Naive thymus-derived CD4-positive, alpha-beta T cell (primary cell): ENCODE measurements around the gene MRPL34. TPM values are rescaled to one million over a fixed set of nuclear protein-coding genes. Genes with fewer than 3 reads are reported as not detected.

Experiments
- ATAC-seq: fragments of 150-1000 bp; cut with Tn5 transposase; 2 replicates; pipeline ENCODE4 v1.10.0; 2021; ENCODE audit warnings: mild to moderate bottlenecking, moderate library complexity
- CTCF ChIA-PET: fragments of 350-600 bp; sonication (Branson Sonifier 250); formaldehyde crosslinking; loops from one replicate; lab custom pipeline; 2021; ENCODE audit warnings: antibody characterized with exemption; lab: Charles Lee
- POLR2A ChIA-PET: fragments of 350-600 bp; sonication (Branson Sonifier 250); formaldehyde crosslinking; loops from one replicate; lab custom pipeline; 2021; ENCODE audit warnings: antibody characterized with exemption, inconsistent platforms; lab: Charles Lee
- DNase-seq, 9 donors: peaks; one replicate each; pipeline versions ENCODE4 v3.0.0 to v3.0.0-alpha.2; 2020 to 2022; ENCODE audit warnings: mixed read lengths in 1 of 9
- H3K27ac ChIP-seq: one replicate; pipeline ENCODE4 v1.7.0; 2013; ENCODE audit warnings: mild to moderate bottlenecking, low read depth, low read length, moderate library complexity
- H3K27me3 ChIP-seq, 2 donors: one replicate each; pipeline ENCODE4 v1.7.0; 2013; ENCODE audit warnings: low read length in 2 of 2, mild to moderate bottlenecking in 2 of 2, moderate library complexity in 2 of 2; ENCODE audit not compliant: control insufficient read depth in 2 of 2, insufficient read depth in 2 of 2
- H3K36me3 ChIP-seq, 3 experiments: 1 replicate in 2 of 3; 2 replicates in 1 of 3; pipeline ENCODE4 v1.7.0; 2013; ENCODE audit warnings: low read length in 3 of 3, mild to moderate bottlenecking in 3 of 3, moderate library complexity in 1 of 3; ENCODE audit not compliant: insufficient read depth in 3 of 3, control insufficient read depth in 2 of 3
- H3K4me1 ChIP-seq, 2 donors: one replicate each; pipeline ENCODE4 v1.7.0; 2013; ENCODE audit warnings: low read length in 2 of 2, mild to moderate bottlenecking in 2 of 2, moderate library complexity in 1 of 2; ENCODE audit not compliant: control insufficient read depth in 2 of 2, insufficient read depth in 2 of 2
- H3K4me3 ChIP-seq: 2 replicates; pipeline ENCODE4 v1.7.0; 2013; ENCODE audit warnings: mild to moderate bottlenecking, low read length
- H3K9me3 ChIP-seq, 3 experiments: 1 replicate in 2 of 3; 2 replicates in 1 of 3; pipeline ENCODE4 v1.7.0; 2013; ENCODE audit warnings: low read length in 3 of 3; ENCODE audit not compliant: control insufficient read depth in 2 of 3
- H3K27ac Mint-ChIP-seq, 9 donors: one replicate each; pipeline ENCODE4 v1.8.0; 2020 to 2022; ENCODE audit warnings: mixed read lengths in 9 of 9, mild to moderate bottlenecking in 8 of 9, moderate library complexity in 5 of 9, inconsistent platforms in 2 of 9
- H3K27me3 Mint-ChIP-seq, 5 donors: one replicate each; pipeline ENCODE4 v1.8.0; 2021 to 2022; ENCODE audit warnings: mixed read lengths in 5 of 5, mild to moderate bottlenecking in 1 of 5
- H3K36me3 Mint-ChIP-seq, 5 donors: one replicate each; pipeline ENCODE4 v1.8.0; 2020 to 2022; ENCODE audit warnings: mixed read lengths in 5 of 5, mild to moderate bottlenecking in 3 of 5, inconsistent platforms in 1 of 5
- H3K4me1 Mint-ChIP-seq, 7 donors: one replicate each; pipeline ENCODE4 v1.8.0; 2020 to 2022; ENCODE audit warnings: mixed read lengths in 7 of 7, mild to moderate bottlenecking in 3 of 7, inconsistent platforms in 1 of 7
- H3K4me3 Mint-ChIP-seq, 10 donors: one replicate each; pipeline ENCODE4 v1.8.0; 2020 to 2022; ENCODE audit warnings: mild to moderate bottlenecking in 10 of 10, mixed read lengths in 10 of 10, moderate library complexity in 6 of 10, inconsistent platforms in 2 of 10
- H3K9me3 Mint-ChIP-seq, 11 donors: one replicate each; pipeline ENCODE4 v1.8.0; 2020 to 2022; ENCODE audit warnings: mixed read lengths in 11 of 11, mild to moderate bottlenecking in 4 of 11, inconsistent platforms in 1 of 11, moderate library complexity in 1 of 11
- intact Hi-C, 2 donors: fragments of 100-400 bp; cut with micrococcal nuclease; formaldehyde crosslinking; loops; one replicate each; pipeline ENCODE4 v1.15.1; 2023
- polyA plus RNA-seq, 2 donors: library from polyadenylated mRNA; unstranded; fragments of 300-500 nt; fragmentation: Illumina TruSeq; gene quantifications; one replicate each; pipeline ENCODE4 v1.2.3, GENCODE V29; 2021
- total RNA-seq, 6 experiments: library from RNA in 5 of 6; stranded (reverse) in 5 of 6; gene quantifications; 1 replicate in 5 of 6; 2 replicates in 1 of 6; pipeline ENCODE4 v1.2.3 and lab custom pipeline; 2021 to 2026

The MRPL34 gene
- total and polyA plus RNA-seq, 7 experiments from 2014 or later, result 37.0 to 217 (median 74.1) TPM

- Histone ChIP-seq H3K4me3 (no peak overlapping the region), H3K9me3 (no peaks in the 10 kb centered on the region), H3K4me1 (no peaks in the 10 kb centered on the region), H3K27ac (no peak overlapping the region), H3K27me3 (no peaks in the 10 kb centered on the region), H3K36me3 (peaks cover 0 to 43% (median 7%) of the 10 kb centered on the region in 3 experiments)
- peaks cover 0 to 1% (median 0%) of the 10 kb centered on the region in 11 donors for H3K9me3 Mint-ChIP-seq
- intact Hi-C loops, result no loop called here
- peaks cover 4 to 11% (median 8%) of the 10 kb centered on the region in 7 donors for H3K4me1 Mint-ChIP-seq
- no peak for ATAC-seq
- peaks cover 0 to 8% (median 0%) of the 10 kb centered on the region in 5 donors for H3K36me3 Mint-ChIP-seq
- no peak for DNase-seq
- peak overlapping the region in 8 of 10 donors; percentile 23 to 75 (median 48) for H3K4me3 Mint-ChIP-seq
- ChIA-PET CTCF (no interaction called here), POLR2A (interaction anchor here (6.6 kb wide), 1 partner anchor 15 kb away, joined by 36 read pairs; the partner anchor contains the start of gene DDA1)
- no peaks in the 10 kb centered on the region for H3K27me3 Mint-ChIP-seq
- peak overlapping the region in 2 of 9 donors; percentile 45 to 51 for H3K27ac Mint-ChIP-seq
Observed at GRCh38 chr19:17323300-17323963, 17.8 kb downstream of the MRPL34 start.

DNA sequence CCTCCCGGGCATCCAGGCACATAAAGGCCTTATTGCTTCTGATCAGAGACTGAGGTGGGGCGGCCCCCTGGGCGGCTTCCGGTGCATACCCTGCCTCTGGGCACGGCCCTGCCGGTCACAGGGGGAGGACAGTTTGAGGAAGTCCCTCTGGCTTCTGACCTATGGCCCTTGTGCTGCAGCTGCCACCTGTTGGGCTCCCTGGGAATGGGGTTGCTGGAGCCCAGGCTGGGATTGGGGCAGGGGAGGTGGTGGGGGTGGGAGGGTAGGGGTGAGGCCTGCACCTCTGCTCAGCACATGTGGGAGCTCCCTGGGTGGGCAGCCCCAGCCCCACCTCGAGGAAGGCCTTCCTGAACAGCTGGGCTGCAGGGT lies 18.3 kb downstream of the MRPL34 start:
- Histone ChIP-seq H3K4me1 (no peaks in the 10 kb centered on the region), H3K9me3 (no peaks in the 10 kb centered on the region), H3K27me3 (no peaks in the 10 kb centered on the region), H3K27ac (no peak overlapping the region), H3K36me3 (peaks cover 0 to 39% (median 7%) of the 10 kb centered on the region in 3 experiments), H3K4me3 (no peak overlapping the region)
- intact Hi-C loops, result no loop called here
- no peak for DNase-seq
- no peak for ATAC-seq
- H3K4me1 Mint-ChIP-seq, result peaks cover 4 to 11% (median 8%) of the 10 kb centered on the region in 7 donors
- H3K4me3 Mint-ChIP-seq, result peak overlapping the region in 1 of 10 donors; percentile 57
- H3K9me3 Mint-ChIP-seq, result peaks cover 0 to 1% (median 0%) of the 10 kb centered on the region in 11 donors
- peaks cover 0 to 8% (median 0%) of the 10 kb centered on the region in 5 donors for H3K36me3 Mint-ChIP-seq
- H3K27me3 Mint-ChIP-seq, result no peaks in the 10 kb centered on the region
- CTCF ChIA-PET, result interaction anchor here (1.0 kb wide), 1 partner anchor 62 kb away, joined by 3 read pairs; no protein-coding TSS in a partner anchor
- H3K27ac Mint-ChIP-seq, result no peak overlapping the region
- POLR2A ChIA-PET, result interaction anchor here (6.6 kb wide), 1 partner anchor 15 kb away, joined by 36 read pairs; the partner anchor contains the start of gene DDA1

DNA sequence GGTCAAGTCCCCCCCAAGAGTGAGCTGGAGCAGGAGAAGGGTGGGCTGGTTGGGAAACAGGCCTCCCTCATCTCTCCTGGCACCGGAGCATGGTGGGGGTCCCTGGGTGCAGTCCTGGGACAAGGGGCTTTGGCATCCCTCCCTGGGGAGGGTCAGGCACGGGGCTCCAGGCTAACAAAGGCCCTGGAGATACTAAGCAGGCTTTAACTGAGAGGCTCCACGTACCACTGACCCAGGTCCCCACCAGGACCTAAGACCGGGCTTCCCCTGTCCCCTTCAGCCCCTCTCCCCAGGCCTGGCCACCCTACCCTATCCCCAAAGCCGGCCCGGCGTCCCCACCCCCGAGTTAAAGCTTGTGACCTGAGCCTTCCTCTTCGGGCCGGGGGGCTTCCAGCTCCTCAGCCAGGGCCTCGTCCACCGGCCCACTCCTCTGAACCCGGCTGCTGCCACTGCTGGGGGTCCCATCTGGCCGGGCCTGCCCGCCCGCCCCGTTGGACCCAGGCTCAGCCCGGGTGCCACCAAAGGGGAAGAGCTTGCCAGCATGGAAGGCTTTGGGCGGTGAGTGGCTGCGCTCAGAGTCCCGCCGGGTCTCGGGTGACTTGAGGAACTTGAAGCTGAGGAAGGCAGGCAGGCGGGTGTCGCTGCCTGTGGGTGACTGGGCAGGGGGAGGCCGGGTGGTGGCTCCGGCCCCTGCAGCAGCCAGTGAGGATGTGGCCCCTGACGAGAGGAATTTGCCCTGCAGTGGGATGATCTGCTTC lies 18.9 kb downstream of the MRPL34 start:
- Mint-ChIP-seq H3K27me3 (peaks cover 0 to 2% (median 0%) of the 10 kb centered on the region in 5 donors), H3K4me3 (peak overlapping the region in 1 of 10 donors; percentile 57), H3K36me3 (peaks cover 0 to 8% (median 0%) of the 10 kb centered on the region in 5 donors), H3K9me3 (peaks cover 0 to 1% (median 0%) of the 10 kb centered on the region in 11 donors), H3K27ac (no peak overlapping the region), H3K4me1 (peaks cover 7 to 13% (median 10%) of the 10 kb centered on the region in 7 donors)
- Histone ChIP-seq H3K9me3 (no peaks in the 10 kb centered on the region), H3K4me1 (peaks cover 4 to 5% of the 10 kb centered on the region in 2 donors), H3K27me3 (no peaks in the 10 kb centered on the region), H3K27ac (no peak overlapping the region), H3K36me3 (peaks cover 0 to 33% (median 7%) of the 10 kb centered on the region in 3 experiments), H3K4me3 (no peak overlapping the region)
- ChIA-PET POLR2A (interaction anchor here (0.5 to 6.6 kb wide), 4 partner anchors 9 to 42 kb away, joined by 3 to 36 read pairs (median 4); partner anchors contain the start of gene DDA1), CTCF (interaction anchor here (1.0 kb wide), 1 partner anchor 62 kb away, joined by 3 read pairs; no protein-coding TSS in a partner anchor)
- intact Hi-C loops, result no loop called here
- ATAC-seq (no peak), DNase-seq (no peak)

- no peak overlapping the region for H3K27ac Mint-ChIP-seq
- H3K27me3 Mint-ChIP-seq, result peaks cover 0 to 7% (median 0%) of the 10 kb centered on the region in 5 donors
- H3K27ac ChIP-seq, result no peak overlapping the region
- no peak overlapping the region for H3K4me3 ChIP-seq
- H3K36me3 ChIP-seq, result peaks cover 0 to 27% (median 5%) of the 10 kb centered on the region in 3 experiments
- H3K27me3 ChIP-seq, result no peaks in the 10 kb centered on the region
- H3K36me3 Mint-ChIP-seq, result peaks cover 0 to 10% (median 0%) of the 10 kb centered on the region in 5 donors
- ATAC-seq (no peak), DNase-seq (no peak)
- H3K9me3 Mint-ChIP-seq, result peaks cover 0 to 1% (median 0%) of the 10 kb centered on the region in 11 donors
- H3K4me1 Mint-ChIP-seq, result peaks cover 8 to 16% (median 13%) of the 10 kb centered on the region in 7 donors
- POLR2A ChIA-PET, result interaction anchor here (0.5 to 6.6 kb wide), 4 partner anchors 8 to 41 kb away, joined by 3 to 36 read pairs (median 4); partner anchors contain the start of gene DDA1
- CTCF ChIA-PET, result interaction anchor here (1.0 kb wide), 1 partner anchor 61 kb away, joined by 3 read pairs; no protein-coding TSS in a partner anchor
- peak overlapping the region in 1 of 10 donors; percentile 58 for H3K4me3 Mint-ChIP-seq
- no peaks in the 10 kb centered on the region for H3K9me3 ChIP-seq
- intact Hi-C loops, result no loop called here
- H3K4me1 ChIP-seq, result peaks cover 6 to 7% of the 10 kb centered on the region in 2 donors
Observed at GRCh38 chr19:17325133-17325532, 19.5 kb downstream of the MRPL34 start.

DNA sequence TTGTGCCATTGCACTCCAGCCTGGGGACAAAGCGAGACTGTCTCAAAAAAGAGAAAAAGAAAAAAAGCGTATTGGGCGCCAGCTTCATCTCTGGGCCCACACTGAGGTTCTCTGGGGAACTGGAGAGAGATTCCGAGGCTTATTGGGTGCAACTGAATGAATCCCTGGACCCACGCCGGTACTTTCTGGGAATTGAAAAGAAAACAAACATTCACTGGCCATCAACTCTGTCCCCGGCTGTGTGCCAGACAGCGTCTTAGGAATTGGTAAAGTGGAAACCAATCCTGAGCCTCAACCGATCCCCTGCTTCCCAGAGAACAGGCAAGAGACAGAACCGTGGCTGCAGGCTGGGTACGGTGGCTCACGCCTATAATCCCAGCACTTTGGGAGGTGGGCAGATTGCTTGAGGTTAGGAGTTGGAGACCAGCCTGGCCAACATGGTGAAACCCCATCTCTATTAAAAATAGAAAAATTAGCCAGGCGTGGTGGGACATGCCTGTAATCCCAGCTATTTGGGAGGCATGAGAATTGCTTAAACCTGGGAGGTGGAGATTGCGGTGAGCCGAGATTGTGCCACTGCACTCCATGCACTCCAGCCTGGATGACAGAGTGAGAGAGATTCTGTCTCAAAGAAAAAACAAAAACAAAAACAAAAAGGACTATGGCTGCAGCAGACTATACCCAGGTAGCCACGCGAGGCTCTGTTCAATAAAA lies 20.4 kb downstream of the MRPL34 start:
- CTCF ChIA-PET, result interaction anchor here (0.6 to 1.7 kb wide), 3 partner anchors 16 to 69 kb away, joined by 3 to 5 read pairs (median 3); partner anchors contain the start of gene DDA1
- Mint-ChIP-seq H3K36me3 (peaks cover 0 to 16% (median 0%) of the 10 kb centered on the region in 5 donors), H3K4me3 (peak overlapping the region in 2 of 10 donors; percentile 3 to 14), H3K27ac (peak overlapping the region in 2 of 9 donors; percentile 13 to 25), H3K9me3 (peaks cover 0 to 1% (median 0%) of the 10 kb centered on the region in 11 donors), H3K27me3 (peaks cover 0 to 12% (median 0%) of the 10 kb centered on the region in 5 donors), H3K4me1 (peaks cover 12 to 23% (median 16%) of the 10 kb centered on the region in 7 donors)
- Histone ChIP-seq H3K9me3 (no peaks in the 10 kb centered on the region), H3K4me1 (peaks cover 6 to 7% of the 10 kb centered on the region in 2 donors), H3K27me3 (no peaks in the 10 kb centered on the region), H3K36me3 (peaks cover 0 to 18% (median 0%) of the 10 kb centered on the region in 3 experiments), H3K4me3 (no peak overlapping the region), H3K27ac (no peak overlapping the region)
- intact Hi-C loops, result no loop called here
- POLR2A ChIA-PET, result interaction anchor here (0.6 to 6.6 kb wide), 4 partner anchors 11 to 59 kb away, joined by 3 to 36 read pairs (median 6); partner anchors contain the start of gene DDA1
- DNase-seq (no peak), ATAC-seq (no peak)
